Measurements from ENCODE around the gene LRRC36. TPM values are rescaled to one million over a fixed set of nuclear protein-coding genes. Genes with fewer than 3 reads are reported as not detected.

The LRRC36 gene
- total RNA-seq, 1 experiment from 2014 or later, result not detected

- BruUV-seq (replicated peaks), result no TSS peak
- CTCF ChIA-PET, result no interaction called here
- H3K79me2 ChIP-seq (ENCODE audit: low read depth), result no peaks in the 10 kb centered on the region
- TF ChIP-seq CTCF (conservative IDR thresholded peaks at IDR 0.05), result no peak
- no peak for TF ChIP-seq EZH2 (IDR thresholded peaks at IDR 0.05; ENCODE audit: low read depth)
- H3K4me1 ChIP-seq (replicated peaks; ENCODE audit: insufficient read depth), result peaks cover 23% of the 10 kb centered on the region
- intact Hi-C loops (cut with micrococcal nuclease; ENCODE audit: unreplicated experiment), result no loop called here
- H4K20me1 ChIP-seq (ENCODE audit: insufficient read depth), result no peaks in the 10 kb centered on the region
- no peak overlapping the region for H2AFZ ChIP-seq
- no peak overlapping the region for H3K27ac ChIP-seq
- no peaks in the 10 kb centered on the region for H3K36me3 ChIP-seq (ENCODE audit: low read depth)
- POLR2A ChIA-PET (ENCODE audit: unreplicated experiment), result no interaction called here
- DNase-seq, result no peak
- no peak overlapping the region for H3K4me3 ChIP-seq
- H3K9me2 ChIP-seq (ENCODE audit: insufficient read depth), result no peaks in the 10 kb centered on the region
- no peaks in the 10 kb centered on the region for H3K9me3 ChIP-seq (ENCODE audit: insufficient read depth, low read depth)
- peaks cover 14% of the 10 kb centered on the region; the same call in 1 of the 2 replicates for H3F3A ChIP-seq (ENCODE audit: insufficient read depth, low read depth)
- no peak overlapping the region for H3K4me2 ChIP-seq
- no peaks in the 10 kb centered on the region for H3K27me3 ChIP-seq (ENCODE audit: insufficient read depth, low read depth)
Measured at GRCh38 chr16:67310561-67310960, 16.1 kb upstream of the LRRC36 start.

GRCh38 chr16:67311607-67312488 is 14.8 kb upstream of the LRRC36 start:
- TSS peak; percentile 98 for BruUV-seq (replicated peaks)
- Histone ChIP-seq H2AFZ (no peak overlapping the region), H3K4me1 (replicated peaks; ENCODE audit: insufficient read depth) (peaks cover 23% of the 10 kb centered on the region), H3K36me3 (ENCODE audit: low read depth) (no peaks in the 10 kb centered on the region), H3K79me2 (ENCODE audit: low read depth) (no peaks in the 10 kb centered on the region), H3K27me3 (ENCODE audit: insufficient read depth, low read depth) (no peaks in the 10 kb centered on the region), H3K27ac (peak overlapping the region; percentile 70), H4K20me1 (ENCODE audit: insufficient read depth) (no peaks in the 10 kb centered on the region), H3F3A (ENCODE audit: insufficient read depth, low read depth) (peaks cover 14% of the 10 kb centered on the region; the same call in 1 of the 2 replicates), H3K9me3 (ENCODE audit: insufficient read depth, low read depth) (no peaks in the 10 kb centered on the region), H3K9me2 (ENCODE audit: insufficient read depth) (no peaks in the 10 kb centered on the region), H3K4me3 (no peak overlapping the region), H3K4me2 (peak overlapping the region; percentile 59)
- peak; percentile 51 to 95 for DNase-seq
- intact Hi-C loops (cut with micrococcal nuclease; ENCODE audit: unreplicated experiment), result no loop called here
- TF ChIP-seq CTCF (conservative IDR thresholded peaks at IDR 0.05) (no peak), EZH2 (IDR thresholded peaks at IDR 0.05; ENCODE audit: low read depth) (no peak)
- ChIA-PET POLR2A (ENCODE audit: unreplicated experiment) (interaction anchor here (0.5 to 0.6 kb wide), 3 partner anchors 42 to 101 kb away, joined by 3 to 14 read pairs (median 5); no protein-coding TSS in a partner anchor), CTCF (interaction anchor here (0.5 kb wide), 1 partner anchor 68 kb away, joined by 3 read pairs; no protein-coding TSS in a partner anchor)

- CTCF ChIA-PET, result interaction anchor here (0.7 kb wide), 1 partner anchor 28 kb away, joined by 4 read pairs; no protein-coding TSS in a partner anchor
- Histone ChIP-seq H3K79me2 (ENCODE audit: low read depth) (no peaks in the 10 kb centered on the region), H3K9me2 (ENCODE audit: insufficient read depth) (no peaks in the 10 kb centered on the region), H3K4me1 (replicated peaks; ENCODE audit: insufficient read depth) (peaks cover 23% of the 10 kb centered on the region), H3F3A (ENCODE audit: insufficient read depth, low read depth) (peaks cover 14% of the 10 kb centered on the region; the same call in 1 of the 2 replicates), H3K27me3 (ENCODE audit: insufficient read depth, low read depth) (no peaks in the 10 kb centered on the region), H3K4me2 (peak overlapping the region; percentile 59), H4K20me1 (ENCODE audit: insufficient read depth) (no peaks in the 10 kb centered on the region), H3K4me3 (no peak overlapping the region), H3K36me3 (ENCODE audit: low read depth) (no peaks in the 10 kb centered on the region), H3K27ac (peak overlapping the region; percentile 70), H2AFZ (0 out of 2 replicates have a peak overlapping the region, but pooled peaks have one; percentile 20), H3K9me3 (ENCODE audit: insufficient read depth, low read depth) (no peaks in the 10 kb centered on the region)
- DNase-seq, result peak in 1 of 2 experiments; percentile 52
- POLR2A ChIA-PET (ENCODE audit: unreplicated experiment), result no interaction called here
- BruUV-seq (replicated peaks), result no TSS peak
- intact Hi-C loops (cut with micrococcal nuclease; ENCODE audit: unreplicated experiment), result no loop called here
- no peak for TF ChIP-seq CTCF (conservative IDR thresholded peaks at IDR 0.05)
- TF ChIP-seq EZH2 (IDR thresholded peaks at IDR 0.05; ENCODE audit: low read depth), result no peak
Measured at GRCh38 chr16:67312719-67313118, 13.9 kb upstream of the LRRC36 start.
